ENCODE results near the gene SPRY1.

The SPRY1 gene

GRCh38 chr4:123421227-123421936 is 24.8 kb downstream of the SPRY1 start:
- Histone ChIP-seq H3K9me3 (ENCODE audit: insufficient read depth, low read length) (no peaks in the 10 kb centered on the region; the same call in 1 of the 2 replicates), H3K27me3 (ENCODE audit: insufficient read depth, insufficient read length) (no peaks in the 10 kb centered on the region), H3K9ac (ENCODE audit: insufficient read length, low read depth) (no peak overlapping the region), H3K4me3 (ENCODE audit: insufficient read length, low read depth) (no peak overlapping the region), H3K36me3 (ENCODE audit: insufficient read depth, insufficient read length, low read length) (no peaks in the 10 kb centered on the region), H3K4me1 (ENCODE audit: insufficient read depth, insufficient read length) (no peaks in the 10 kb centered on the region)
- no peak for DNase-seq (ENCODE audit: low read depth, low spot score)
- no peak for TF ChIP-seq ZNF274 (IDR thresholded peaks at IDR 0.05; ENCODE audit: low read depth, low read length)
- no peak for TF ChIP-seq YY1 (IDR thresholded peaks at IDR 0.05; ENCODE audit: insufficient read depth, insufficient read length)
- no peak for TF ChIP-seq SUZ12 (IDR thresholded peaks at IDR 0.05; ENCODE audit: extremely low read depth, insufficient read depth, insufficient read length)

GRCh38 chr4:123421937-123422781 is 25.6 kb downstream of the SPRY1 start:
- Histone ChIP-seq H3K9me3 (ENCODE audit: insufficient read depth, low read length) (no peaks in the 10 kb centered on the region; the same call in 1 of the 2 replicates), H3K27me3 (ENCODE audit: insufficient read depth, insufficient read length) (no peaks in the 10 kb centered on the region), H3K9ac (ENCODE audit: insufficient read length, low read depth) (no peak overlapping the region), H3K4me1 (ENCODE audit: insufficient read depth, insufficient read length) (no peaks in the 10 kb centered on the region), H3K4me3 (ENCODE audit: insufficient read length, low read depth) (no peak overlapping the region), H3K36me3 (ENCODE audit: insufficient read depth, insufficient read length, low read length) (no peaks in the 10 kb centered on the region)
- DNase-seq (ENCODE audit: low read depth, low spot score): no peak
- TF ChIP-seq ZNF274 (IDR thresholded peaks at IDR 0.05; ENCODE audit: low read depth, low read length): no peak
- no peak for TF ChIP-seq YY1 (IDR thresholded peaks at IDR 0.05; ENCODE audit: insufficient read depth, insufficient read length)
- TF ChIP-seq SUZ12 (IDR thresholded peaks at IDR 0.05; ENCODE audit: extremely low read depth, insufficient read depth, insufficient read length): no peak

- no peak for DNase-seq (ENCODE audit: low read depth, low spot score)
- Histone ChIP-seq H3K4me3 (ENCODE audit: insufficient read length, low read depth) (no peak overlapping the region), H3K9me3 (ENCODE audit: insufficient read depth, low read length) (peaks cover 13% of the 10 kb centered on the region), H3K27me3 (ENCODE audit: insufficient read depth, insufficient read length) (no peaks in the 10 kb centered on the region), H3K36me3 (ENCODE audit: insufficient read depth, insufficient read length, low read length) (no peaks in the 10 kb centered on the region), H3K9ac (ENCODE audit: insufficient read length, low read depth) (no peak overlapping the region), H3K4me1 (ENCODE audit: insufficient read depth, insufficient read length) (no peaks in the 10 kb centered on the region)
- TF ChIP-seq YY1 (IDR thresholded peaks at IDR 0.05; ENCODE audit: insufficient read depth, insufficient read length) (no peak), SUZ12 (IDR thresholded peaks at IDR 0.05; ENCODE audit: extremely low read depth, insufficient read depth, insufficient read length) (no peak), ZNF274 (IDR thresholded peaks at IDR 0.05; ENCODE audit: low read depth, low read length) (no peak)
Observed at GRCh38 chr4:123423819-123424218, 27.2 kb downstream of the SPRY1 start.

- Histone ChIP-seq H3K36me3 (ENCODE audit: insufficient read depth, insufficient read length, low read length) (no peaks in the 10 kb centered on the region), H3K9ac (ENCODE audit: insufficient read length, low read depth) (no peak overlapping the region), H3K4me3 (ENCODE audit: insufficient read length, low read depth) (no peak overlapping the region), H3K27me3 (ENCODE audit: insufficient read depth, insufficient read length) (no peaks in the 10 kb centered on the region), H3K9me3 (ENCODE audit: insufficient read depth, low read length) (peaks cover 13% of the 10 kb centered on the region), H3K4me1 (ENCODE audit: insufficient read depth, insufficient read length) (no peaks in the 10 kb centered on the region)
- TF ChIP-seq ZNF274 (IDR thresholded peaks at IDR 0.05; ENCODE audit: low read depth, low read length) (no peak), SUZ12 (IDR thresholded peaks at IDR 0.05; ENCODE audit: extremely low read depth, insufficient read depth, insufficient read length) (no peak), YY1 (IDR thresholded peaks at IDR 0.05; ENCODE audit: insufficient read depth, insufficient read length) (no peak)
- DNase-seq (ENCODE audit: low read depth, low spot score): no peak
Observed at GRCh38 chr4:123427951-123428350, 31.4 kb downstream of the SPRY1 start.

- H3K36me3 ChIP-seq (ENCODE audit: insufficient read depth, insufficient read length, low read length): no peaks in the 10 kb centered on the region
- no peak for TF ChIP-seq SUZ12 (IDR thresholded peaks at IDR 0.05; ENCODE audit: extremely low read depth, insufficient read depth, insufficient read length)
- no peak for TF ChIP-seq ZNF274 (IDR thresholded peaks at IDR 0.05; ENCODE audit: low read depth, low read length)
- TF ChIP-seq YY1 (IDR thresholded peaks at IDR 0.05; ENCODE audit: insufficient read depth, insufficient read length): no peak
- no peak for DNase-seq (ENCODE audit: low read depth, low spot score)
- peaks cover 15% of the 10 kb centered on the region for H3K9me3 ChIP-seq (ENCODE audit: insufficient read depth, low read length)
- no peak overlapping the region for H3K9ac ChIP-seq (ENCODE audit: insufficient read length, low read depth)
- no peak overlapping the region for H3K4me3 ChIP-seq (ENCODE audit: insufficient read length, low read depth)
- no peaks in the 10 kb centered on the region for H3K27me3 ChIP-seq (ENCODE audit: insufficient read depth, insufficient read length)
- no peaks in the 10 kb centered on the region for H3K4me1 ChIP-seq (ENCODE audit: insufficient read depth, insufficient read length)
Observed at GRCh38 chr4:123430031-123430430, 33.4 kb downstream of the SPRY1 start.

GRCh38 chr4:123430501-123430900 is 33.9 kb downstream of the SPRY1 start:
- no peak overlapping the region for H3K9ac ChIP-seq (ENCODE audit: insufficient read length, low read depth)
- no peaks in the 10 kb centered on the region for H3K36me3 ChIP-seq (ENCODE audit: insufficient read depth, insufficient read length, low read length)
- no peaks in the 10 kb centered on the region for H3K4me1 ChIP-seq (ENCODE audit: insufficient read depth, insufficient read length)
- H3K4me3 ChIP-seq (ENCODE audit: insufficient read length, low read depth): no peak overlapping the region
- H3K9me3 ChIP-seq (ENCODE audit: insufficient read depth, low read length): peaks cover 20% of the 10 kb centered on the region
- no peaks in the 10 kb centered on the region for H3K27me3 ChIP-seq (ENCODE audit: insufficient read depth, insufficient read length)
- TF ChIP-seq SUZ12 (IDR thresholded peaks at IDR 0.05; ENCODE audit: extremely low read depth, insufficient read depth, insufficient read length): no peak
- TF ChIP-seq ZNF274 (IDR thresholded peaks at IDR 0.05; ENCODE audit: low read depth, low read length): no peak
- no peak for TF ChIP-seq YY1 (IDR thresholded peaks at IDR 0.05; ENCODE audit: insufficient read depth, insufficient read length)
- no peak for DNase-seq (ENCODE audit: low read depth, low spot score)

- Histone ChIP-seq H3K9me3 (ENCODE audit: insufficient read depth, low read length) (peaks cover 21% of the 10 kb centered on the region; the same call in 1 of the 2 replicates), H3K4me1 (ENCODE audit: insufficient read depth, insufficient read length) (no peaks in the 10 kb centered on the region), H3K9ac (ENCODE audit: insufficient read length, low read depth) (no peak overlapping the region), H3K27me3 (ENCODE audit: insufficient read depth, insufficient read length) (no peaks in the 10 kb centered on the region), H3K4me3 (ENCODE audit: insufficient read length, low read depth) (no peak overlapping the region), H3K36me3 (ENCODE audit: insufficient read depth, insufficient read length, low read length) (no peaks in the 10 kb centered on the region)
- TF ChIP-seq ZNF274 (IDR thresholded peaks at IDR 0.05; ENCODE audit: low read depth, low read length): no peak
- TF ChIP-seq SUZ12 (IDR thresholded peaks at IDR 0.05; ENCODE audit: extremely low read depth, insufficient read depth, insufficient read length): no peak
- TF ChIP-seq YY1 (IDR thresholded peaks at IDR 0.05; ENCODE audit: insufficient read depth, insufficient read length): no peak
- DNase-seq (ENCODE audit: low read depth, low spot score): no peak
Observed at GRCh38 chr4:123433573-123433972, 37.0 kb downstream of the SPRY1 start.

All from NT2/D1 (cell line).